GM13977 (cell line): ENCODE results near the gene ERCC5.

Experiments
- DNase-seq: peaks from one replicate; pipeline ENCODE4 v3.0.0; 2012; ENCODE audit warnings: low spot score
- CTCF ChIP-seq: IDR thresholded peaks from 2 replicates; pipeline ENCODE4 v1.5.1; 2012; ENCODE audit warnings: mild to moderate bottlenecking, control low read depth; ENCODE audit not compliant: insufficient read depth; ENCODE audit errors: extremely low read depth, missing control alignments
- in situ Hi-C: fragments of 300-500 bp; cut with MboI; formaldehyde crosslinking; loops from one replicate; pipeline ENCODE4 v1.12.0; 2022; ENCODE audit warnings: low sequenced_read_pairs, low pct_unique_long_range_greater_than_20kb, mixed read lengths, inconsistent platforms; ENCODE audit not compliant: unreplicated experiment

Gene ERCC5

GRCh38 chr13:102838982-102839381, 6.8 kb upstream of the ERCC5 start:
- in situ Hi-C loops = no loop called here
- no peak for TF ChIP-seq CTCF
- no peak for DNase-seq

GRCh38 chr13:102839462-102839861, 6.4 kb upstream of the ERCC5 start:
- no peak for DNase-seq
- in situ Hi-C loops = no loop called here
- no peak for TF ChIP-seq CTCF

- no peak for TF ChIP-seq CTCF
- no peak for DNase-seq
- in situ Hi-C loops = loop anchor here (10.0 kb wide), 1 partner anchor 250 kb away; the partner anchor contains the start of gene TPP2
These were observed 573 bp upstream of the ERCC5 start for GRCh38 chr13:102845289-102845629.

- no peak for TF ChIP-seq CTCF
- in situ Hi-C loops = loop anchor here (10.0 kb wide), 1 partner anchor 252 kb away; the partner anchor contains the start of gene TPP2
- peak; percentile 22 for DNase-seq
These were observed 606 bp downstream of the ERCC5 start for GRCh38 chr13:102846261-102847015.

- in situ Hi-C loops = loop anchor here (10.0 kb wide), 1 partner anchor 253 kb away; the partner anchor contains the start of gene TPP2
- TF ChIP-seq CTCF = peak; percentile 80
- no peak for DNase-seq
These were observed 1.7 kb downstream of the ERCC5 start for GRCh38 chr13:102847272-102848234.

GRCh38 chr13:102848956-102849355, 3.1 kb downstream of the ERCC5 start:
- in situ Hi-C loops = loop anchor here (10.0 kb wide), 1 partner anchor 254 kb away; the partner anchor contains the start of gene TPP2
- no peak for TF ChIP-seq CTCF
- DNase-seq = no peak
